SK-N-SH (cell line): ENCODE results near the gene OR56A1.

Source experiments
- CTCF ChIP-seq: fragments of 200-600 bp; sonication (generic); IDR thresholded peaks from 2 replicates; pipeline ENCODE4 v1.6.1; 2017; ENCODE audit warnings: antibody characterized with exemption, mild to moderate bottlenecking, moderate library complexity
- EP300 ChIP-seq, 2 experiments: IDR thresholded peaks; 2 replicates each; pipeline versions ENCODE4 v1.4.0 to v1.6.1; 2012; ENCODE audit warnings: borderline replicate concordance in 1 of 2, low read depth in 1 of 2, low read length in 1 of 2
- IRF3 ChIP-seq: fragments of 150-350 bp; IDR thresholded peaks from 2 replicates; pipeline ENCODE4 v1.6.1; 2016; ENCODE audit warnings: mild to moderate bottlenecking, low read depth, low read length
- MXI1 ChIP-seq: IDR thresholded peaks from 2 replicates; pipeline ENCODE4 v1.6.1; 2012; ENCODE audit warnings: mild to moderate bottlenecking, low read depth, low read length, improper control_type of control experiment
- RAD21 ChIP-seq: IDR thresholded peaks from 2 replicates; pipeline ENCODE4 v1.6.1; 2012; ENCODE audit warnings: mild to moderate bottlenecking, low read length
- REST ChIP-seq: IDR thresholded peaks from 2 replicates; pipeline ENCODE4 v1.6.1; 2012; ENCODE audit warnings: mild to moderate bottlenecking, low read depth, low read length, moderate library complexity
- RFX5 ChIP-seq: IDR thresholded peaks from 2 replicates; pipeline ENCODE4 v1.6.1; 2012; ENCODE audit warnings: mild to moderate bottlenecking, improper control_type of control experiment, low read length
- TAF1 ChIP-seq: IDR thresholded peaks from 2 replicates; pipeline ENCODE4 v1.6.1; 2012; ENCODE audit warnings: low read depth, mild to moderate bottlenecking, low read length, moderate library complexity, borderline replicate concordance
- TEAD4 ChIP-seq: IDR thresholded peaks from 2 replicates; pipeline ENCODE4 v1.4.0; 2012; ENCODE audit warnings: mild to moderate bottlenecking, borderline replicate concordance; ENCODE audit not compliant: insufficient read depth

GRCh38 chr11:6006846-6007245 is 23.7 kb downstream of the OR56A1 start, which contains the start of gene OR56A4:
- no peak for TF ChIP-seq CTCF
- no peak for TF ChIP-seq RAD21
- no peak for TF ChIP-seq MXI1
- no peak for TF ChIP-seq REST
- no peak for TF ChIP-seq TAF1
- no peak for TF ChIP-seq EP300 (IDR thresholded peaks at IDR 0.05; ENCODE audit: borderline replicate concordance in 1 of 2, low read depth in 1 of 2, low read length in 1 of 2)
- TF ChIP-seq RFX5: no peak
- TF ChIP-seq IRF3: no peak
- TF ChIP-seq TEAD4: no peak
